GM21390 (cell line): ENCODE measurements around the gene JAKMIP1.
"Not testable (repeated sequence)": the region's sequence is repeated elsewhere in the genome, so short reads cannot be mapped to it uniquely, and the experiment has no call there.

Source experiments
- ATAC-seq: cut with Tn5 transposase; IDR thresholded peaks from one replicate; pipeline ENCODE4 v1.9.1; 2021; ENCODE audit not compliant: unreplicated experiment

The JAKMIP1 gene

GRCh38 chr4:5999356-5999755 is 201.0 kb downstream of the JAKMIP1 start:
- ATAC-seq: no peak

- peak; percentile 75 for ATAC-seq
Observed at GRCh38 chr4:5998333-5998936, 201.9 kb downstream of the JAKMIP1 start.

GRCh38 chr4:5996641-5997040 is 203.7 kb downstream of the JAKMIP1 start:
- no peak for ATAC-seq

GRCh38 chr4:5995901-5996623 is 204.3 kb downstream of the JAKMIP1 start:
- no peak for ATAC-seq

- no peak for ATAC-seq
Observed at GRCh38 chr4:5993876-5994811, 206.2 kb downstream of the JAKMIP1 start.

- not testable (repeated sequence) for ATAC-seq
Observed at GRCh38 chr4:5993346-5993745, 207.0 kb downstream of the JAKMIP1 start.

GRCh38 chr4:5992828-5993321 is 207.5 kb downstream of the JAKMIP1 start:
- ATAC-seq: no peak

GRCh38 chr4:5992171-5992827 is 208.1 kb downstream of the JAKMIP1 start:
- ATAC-seq: no peak

- no peak for ATAC-seq
Observed at GRCh38 chr4:5991405-5991804, 208.9 kb downstream of the JAKMIP1 start.

GRCh38 chr4:5990446-5991160 is 209.7 kb downstream of the JAKMIP1 start:
- ATAC-seq: no peak

- ATAC-seq: no peak
Observed at GRCh38 chr4:5989236-5990225, 210.8 kb downstream of the JAKMIP1 start.

GRCh38 chr4:5988086-5988845 is 212.1 kb downstream of the JAKMIP1 start:
- no peak for ATAC-seq

- ATAC-seq: no peak
Observed at GRCh38 chr4:5984843-5985242, 215.5 kb downstream of the JAKMIP1 start.

- no peak for ATAC-seq
Observed at GRCh38 chr4:5982156-5982973, 218.0 kb downstream of the JAKMIP1 start.

- ATAC-seq: no peak
Observed at GRCh38 chr4:5980436-5981155, 219.8 kb downstream of the JAKMIP1 start.

- ATAC-seq: no peak
Observed at GRCh38 chr4:5979981-5980380, 220.4 kb downstream of the JAKMIP1 start.

- ATAC-seq: no peak
Observed at GRCh38 chr4:5976921-5977320, 223.4 kb downstream of the JAKMIP1 start.
